Hepatocyte (in vitro differentiated cells): ENCODE data around the gene TRIM17.

Source experiments
- EZH2phosphoT487 ChIP-seq: fragments of 200-600 bp; sonication (generic); IDR thresholded peaks from one replicate; pipeline ENCODE4 v1.6.1; 2018; ENCODE audit warnings: antibody characterized with exemption, mild to moderate bottlenecking, low read depth, moderate library complexity; ENCODE audit not compliant: unreplicated experiment, severe bottlenecking
- TF ChIP-seq, protein P1 (sequence below): fragments of 200-600 bp; sonication (generic); IDR thresholded peaks from 2 replicates; pipeline ENCODE4 v1.5.1; 2016; ENCODE audit warnings: antibody characterized with exemption, mild to moderate bottlenecking; ENCODE audit not compliant: poor library complexity

DNA sequence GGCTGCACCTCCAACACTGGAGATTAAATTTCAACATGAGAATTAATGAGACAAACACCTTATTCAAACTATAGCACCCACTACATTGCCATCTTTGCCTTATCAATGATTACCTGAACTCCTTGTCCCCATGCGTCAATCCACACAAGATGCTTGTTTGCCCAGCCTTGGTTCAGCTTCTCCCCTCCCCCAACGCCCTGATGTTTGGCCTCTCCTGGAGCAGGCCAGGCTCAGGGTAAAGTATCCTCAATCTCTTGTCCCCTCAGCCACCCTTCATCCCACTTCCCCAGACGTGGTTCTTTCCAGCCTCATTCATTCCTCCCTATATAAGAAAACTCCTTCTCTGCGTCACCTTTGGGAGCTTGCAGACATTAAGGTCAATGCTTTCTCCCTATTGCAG, 11.8 kb upstream of the TRIM17 start:
- TF ChIP-seq, protein P1, sequence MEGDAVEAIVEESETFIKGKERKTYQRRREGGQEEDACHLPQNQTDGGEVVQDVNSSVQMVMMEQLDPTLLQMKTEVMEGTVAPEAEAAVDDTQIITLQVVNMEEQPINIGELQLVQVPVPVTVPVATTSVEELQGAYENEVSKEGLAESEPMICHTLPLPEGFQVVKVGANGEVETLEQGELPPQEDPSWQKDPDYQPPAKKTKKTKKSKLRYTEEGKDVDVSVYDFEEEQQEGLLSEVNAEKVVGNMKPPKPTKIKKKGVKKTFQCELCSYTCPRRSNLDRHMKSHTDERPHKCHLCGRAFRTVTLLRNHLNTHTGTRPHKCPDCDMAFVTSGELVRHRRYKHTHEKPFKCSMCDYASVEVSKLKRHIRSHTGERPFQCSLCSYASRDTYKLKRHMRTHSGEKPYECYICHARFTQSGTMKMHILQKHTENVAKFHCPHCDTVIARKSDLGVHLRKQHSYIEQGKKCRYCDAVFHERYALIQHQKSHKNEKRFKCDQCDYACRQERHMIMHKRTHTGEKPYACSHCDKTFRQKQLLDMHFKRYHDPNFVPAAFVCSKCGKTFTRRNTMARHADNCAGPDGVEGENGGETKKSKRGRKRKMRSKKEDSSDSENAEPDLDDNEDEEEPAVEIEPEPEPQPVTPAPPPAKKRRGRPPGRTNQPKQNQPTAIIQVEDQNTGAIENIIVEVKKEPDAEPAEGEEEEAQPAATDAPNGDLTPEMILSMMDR: no peak
- TF ChIP-seq EZH2phosphoT487: no peak
